Chondrocyte (in vitro differentiated cells): ENCODE measurements around the gene ACAD11. TPM values are rescaled to one million over a fixed set of nuclear protein-coding genes. Genes with fewer than 3 reads are reported as not detected.

Experiments
- DNase-seq: peaks from one replicate; pipeline ENCODE4 v3.0.0; 2021; ENCODE audit warnings: mixed read lengths, low spot score
- H3K27ac Mint-ChIP-seq: one replicate; pipeline ENCODE4 v1.8.0; 2021; ENCODE audit warnings: mild to moderate bottlenecking, moderate library complexity, mixed read lengths; ENCODE audit not compliant: unreplicated experiment
- H3K27me3 Mint-ChIP-seq: 2 replicates; pipeline ENCODE4 v1.8.0; 2021; ENCODE audit warnings: low read depth, mixed read lengths
- H3K36me3 Mint-ChIP-seq: 2 replicates; pipeline ENCODE4 v1.8.0; 2021; ENCODE audit warnings: low read depth, mixed read lengths
- H3K4me1 Mint-ChIP-seq: 2 replicates; pipeline ENCODE4 v1.8.0; 2021; ENCODE audit warnings: low read depth, mild to moderate bottlenecking, mixed read lengths
- H3K4me3 Mint-ChIP-seq: one replicate; pipeline ENCODE4 v1.8.0; 2021; ENCODE audit warnings: mild to moderate bottlenecking, moderate library complexity, mixed read lengths; ENCODE audit not compliant: unreplicated experiment
- H3K9me3 Mint-ChIP-seq: 2 replicates; pipeline ENCODE4 v1.8.0; 2021; ENCODE audit warnings: low read depth, mixed read lengths
- CTCF ChIP-seq: fragments of 200-600 bp; sonication (generic); IDR thresholded peaks from 2 replicates; pipeline ENCODE4 v1.5.0; 2021; ENCODE audit warnings: antibody characterized with exemption, mild to moderate bottlenecking, moderate library complexity
- total RNA-seq: library from RNA; stranded (reverse); gene quantifications from 3 replicates; pipeline ENCODE4 v1.2.1, GENCODE V29; 2021

The ACAD11 gene
- total RNA-seq, 1 donor from 2014 or later, result 16.8 TPM

GRCh38 chr3:132592216-132592615, 67.4 kb downstream of the ACAD11 start:
- Mint-ChIP-seq H3K4me1 (peaks cover 22% of the 10 kb centered on the region), H3K27me3 (no peaks in the 10 kb centered on the region), H3K27ac (no peak overlapping the region), H3K9me3 (peaks cover 3% of the 10 kb centered on the region), H3K36me3 (peaks cover 10% of the 10 kb centered on the region), H3K4me3 (no peak overlapping the region)
- TF ChIP-seq CTCF, result no peak
- no peak for DNase-seq

GRCh38 chr3:132587401-132587800, 72.2 kb downstream of the ACAD11 start:
- no peaks in the 10 kb centered on the region for H3K4me1 Mint-ChIP-seq
- peaks cover 19% of the 10 kb centered on the region for H3K36me3 Mint-ChIP-seq
- DNase-seq, result no peak
- H3K27ac Mint-ChIP-seq, result no peak overlapping the region
- no peak overlapping the region for H3K4me3 Mint-ChIP-seq
- H3K27me3 Mint-ChIP-seq, result no peaks in the 10 kb centered on the region
- TF ChIP-seq CTCF, result no peak
- peaks cover 3% of the 10 kb centered on the region for H3K9me3 Mint-ChIP-seq

GRCh38 chr3:132573797-132574211, 85.8 kb downstream of the ACAD11 start:
- H3K9me3 Mint-ChIP-seq, result peaks cover 7% of the 10 kb centered on the region
- H3K4me3 Mint-ChIP-seq, result no peak overlapping the region
- H3K27ac Mint-ChIP-seq, result no peak overlapping the region
- no peaks in the 10 kb centered on the region for H3K27me3 Mint-ChIP-seq
- DNase-seq, result no peak
- H3K36me3 Mint-ChIP-seq, result peaks cover 25% of the 10 kb centered on the region
- no peak for TF ChIP-seq CTCF
- peaks cover 13% of the 10 kb centered on the region for H3K4me1 Mint-ChIP-seq

GRCh38 chr3:132570016-132570415, 89.6 kb downstream of the ACAD11 start:
- H3K27me3 Mint-ChIP-seq, result no peaks in the 10 kb centered on the region
- H3K4me1 Mint-ChIP-seq, result peaks cover 17% of the 10 kb centered on the region
- peak overlapping the region; percentile 72 for H3K27ac Mint-ChIP-seq
- peaks cover 14% of the 10 kb centered on the region for H3K36me3 Mint-ChIP-seq
- TF ChIP-seq CTCF, result no peak
- no peak for DNase-seq
- H3K9me3 Mint-ChIP-seq, result peaks cover 7% of the 10 kb centered on the region
- H3K4me3 Mint-ChIP-seq, result no peak overlapping the region

- TF ChIP-seq CTCF, result no peak
- Mint-ChIP-seq H3K27me3 (no peaks in the 10 kb centered on the region), H3K4me3 (no peak overlapping the region), H3K9me3 (peaks cover 7% of the 10 kb centered on the region), H3K4me1 (peaks cover 17% of the 10 kb centered on the region), H3K36me3 (peaks cover 14% of the 10 kb centered on the region), H3K27ac (peak overlapping the region; percentile 72)
- no peak for DNase-seq
Observed at GRCh38 chr3:132569580-132569979, 90.0 kb downstream of the ACAD11 start.
